ENCODE measurements around the gene ELOVL5. TPM values are rescaled to one million over a fixed set of nuclear protein-coding genes. Genes with fewer than 3 reads are reported as not detected.

The ELOVL5 gene
- 103 and 107 TPM in 2 replicates for total RNA-seq

DNA sequence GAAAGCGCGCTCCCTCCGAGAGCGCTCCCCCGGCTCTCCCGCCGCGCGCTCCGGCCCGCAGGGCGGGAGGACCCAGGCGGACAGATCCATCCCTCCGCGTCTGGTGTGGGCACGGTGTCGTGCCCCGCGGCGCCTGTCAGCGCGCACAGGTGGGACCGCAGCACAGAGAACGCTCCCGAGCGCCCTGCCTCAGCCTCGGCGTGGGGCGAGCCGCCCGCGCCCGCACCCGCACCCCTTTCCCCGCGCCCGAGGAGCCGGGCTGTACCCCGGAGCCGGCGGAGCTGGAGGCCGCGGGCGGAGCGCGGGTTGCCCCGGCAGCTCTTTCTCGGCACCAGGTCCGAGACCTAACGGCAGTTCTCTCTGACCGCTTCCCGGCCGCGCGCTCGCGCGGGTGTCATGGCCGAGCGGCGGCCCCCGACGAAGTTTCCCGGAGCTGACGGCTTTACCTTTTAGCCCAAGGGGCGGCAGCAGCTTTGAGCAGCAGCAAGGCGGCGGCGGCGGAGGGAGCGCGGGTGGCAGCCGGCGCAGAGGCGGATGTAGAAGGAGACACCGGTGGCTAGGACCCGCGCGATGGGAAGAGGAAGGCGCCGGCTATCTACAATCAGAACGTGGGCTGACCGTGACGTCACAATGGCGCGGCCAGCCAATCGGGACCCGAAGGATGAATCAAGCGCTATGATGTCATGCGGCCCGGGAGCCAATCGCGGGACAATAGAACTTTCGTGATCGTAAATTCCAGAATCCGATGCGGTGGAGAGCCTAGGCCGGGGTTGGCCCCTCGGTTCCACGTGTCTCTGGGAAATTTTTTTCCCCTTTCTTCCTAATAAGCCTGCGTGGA, at the start of gene ELOVL5:
TSS of gene ELOVL5 (minus strand) at position 580 of the 838 bp plus-strand sequence. CDS start 53,251 bp downstream, outside the sequence.

Small RNAs within 50 kb of the gene (small RNA-seq; reads per million reads assigned to genes)
- gene MIR5685: not detected
- gene RNU1-136P: 65.0 reads per million, percentile 97 among the genes with 10 or more reads in this experiment

Other genes starting within 250 kb of the ELOVL5 start
- not detected in 2 replicates for gene GCM1, start 200.1 kb downstream of the ELOVL5 start, total RNA-seq
- gene GCLC, start 196.2 kb upstream of the ELOVL5 start, total RNA-seq: 12.8 and 13.0 TPM in 2 replicates